Urinary bladder (tissue), 4 donors: ENCODE measurements around the gene KPTN. TPM values are rescaled to one million over a fixed set of nuclear protein-coding genes. Genes with fewer than 3 reads are reported as not detected.

Experiments
- DNase-seq: peaks from one replicate; pipeline ENCODE4 v3.0.0-alpha.2; 2015; ENCODE audit errors: extremely low spot score
- H3K27ac ChIP-seq: one replicate; pipeline ENCODE4 v1.5.1; 2013; ENCODE audit warnings: low read depth, mild to moderate bottlenecking, moderate library complexity
- H3K36me3 ChIP-seq: one replicate; pipeline ENCODE4 v1.6.1; 2013; ENCODE audit warnings: mild to moderate bottlenecking, moderate library complexity; ENCODE audit not compliant: insufficient read depth
- H3K4me1 ChIP-seq: one replicate; pipeline ENCODE4 v1.6.1; 2013; ENCODE audit warnings: mild to moderate bottlenecking, moderate library complexity; ENCODE audit not compliant: insufficient read depth
- H3K4me3 ChIP-seq: one replicate; pipeline ENCODE4 v1.5.1; 2013; ENCODE audit warnings: low read depth, low read length
- WGBS: extraction: QIAGEN DNeasy Blood & Tissue Kit; methylation state at CpG from one replicate; pipeline ENCODE4 v1.1.7; 2013; 5-methylcytosine and 5-hydroxymethylcytosine counted together
- polyA plus RNA-seq: library from polyadenylated mRNA; stranded (reverse); fragments of 200-250 nt; gene quantifications from one replicate; pipeline ENCODE4 v1.2.3, GENCODE V29; 2013
- total RNA-seq: library from RNA; depleted of rRNA; stranded (reverse); fragments of >200 nt; gene quantifications from one replicate; pipeline ENCODE4 v1.2.3, GENCODE V29; 2014
- donor health status: healthy with polysubstance abuse.
- donor health status: healthy.

Gene KPTN
- total and polyA plus RNA-seq, 2 donors = 3.0 to 10.2 TPM

DNA sequence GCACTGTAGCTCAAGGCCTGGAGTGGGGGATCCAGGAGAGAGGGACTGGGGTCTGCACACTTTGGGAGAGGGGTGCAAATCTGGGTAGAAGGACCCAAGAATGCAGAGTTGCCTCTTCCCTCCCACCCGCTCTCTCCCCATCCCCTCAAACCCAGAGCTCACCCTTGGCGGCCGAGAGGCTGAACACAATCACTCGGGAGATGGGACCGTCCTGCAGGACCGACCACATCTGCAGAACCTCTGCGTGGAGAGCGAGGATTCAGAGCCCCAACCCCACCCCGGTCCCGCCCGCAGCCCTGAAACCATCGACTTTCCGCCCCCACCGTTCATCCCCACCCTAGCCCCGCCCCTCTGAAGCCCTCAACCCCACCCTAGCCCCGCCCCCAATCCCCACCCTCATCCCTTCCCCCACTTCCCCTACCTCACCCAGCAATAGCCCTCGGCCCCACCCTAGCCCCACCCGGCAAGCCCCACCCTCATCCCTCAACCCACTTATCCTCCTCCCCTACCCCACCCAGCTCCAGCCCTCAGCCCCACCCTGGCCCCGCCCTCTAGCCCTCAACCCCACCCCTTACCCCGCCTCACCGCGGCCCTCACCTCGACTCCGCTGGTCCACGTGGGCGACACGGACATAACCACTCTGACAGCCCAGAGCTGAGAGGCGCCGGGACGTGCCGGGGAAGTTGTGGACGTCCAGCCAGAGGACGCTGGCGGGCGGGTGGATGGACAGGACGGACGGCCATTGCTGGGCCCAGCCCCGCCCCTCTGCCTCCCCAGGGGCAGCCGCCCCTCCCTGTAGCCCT lies 4.1 kb downstream of the KPTN start:
- Histone ChIP-seq H3K27ac (no peak overlapping the region), H3K4me3 (no peak overlapping the region), H3K36me3 (no peaks in the 10 kb centered on the region), H3K4me1 (no peaks in the 10 kb centered on the region)
- no peak for DNase-seq
- WGBS = 11% methylated on average over 39 of the region's 39 CpGs

DNA sequence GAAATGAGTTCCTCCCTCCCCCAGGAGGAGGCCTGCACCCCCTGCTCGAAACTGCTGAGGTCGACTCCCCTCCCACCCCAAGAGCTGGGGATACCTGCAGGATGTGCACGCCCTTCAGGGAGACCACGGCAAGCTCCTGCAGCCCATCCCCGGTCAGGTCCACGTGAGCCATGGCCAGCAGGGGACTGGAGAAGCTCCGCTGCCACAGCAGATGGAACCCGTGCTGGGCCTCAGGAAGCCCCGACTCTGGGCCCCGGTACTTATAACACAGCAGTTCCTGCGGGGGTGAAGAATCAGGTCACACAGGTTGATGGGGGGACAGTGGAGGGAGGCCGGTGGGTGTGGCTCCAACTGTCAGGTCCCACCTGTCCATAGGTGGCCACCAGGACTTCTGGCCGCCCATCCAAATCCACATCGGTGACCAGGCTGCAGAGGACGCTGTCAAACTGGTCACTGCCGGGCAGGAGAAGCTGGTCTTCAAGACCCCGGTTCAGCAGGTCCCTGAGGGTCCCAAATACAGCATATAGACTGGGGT lies 7.5 kb downstream of the KPTN start:
- 89% methylated on average over 17 of the region's 17 CpGs for WGBS
- Histone ChIP-seq H3K4me3 (no peak overlapping the region), H3K36me3 (no peaks in the 10 kb centered on the region)

DNA sequence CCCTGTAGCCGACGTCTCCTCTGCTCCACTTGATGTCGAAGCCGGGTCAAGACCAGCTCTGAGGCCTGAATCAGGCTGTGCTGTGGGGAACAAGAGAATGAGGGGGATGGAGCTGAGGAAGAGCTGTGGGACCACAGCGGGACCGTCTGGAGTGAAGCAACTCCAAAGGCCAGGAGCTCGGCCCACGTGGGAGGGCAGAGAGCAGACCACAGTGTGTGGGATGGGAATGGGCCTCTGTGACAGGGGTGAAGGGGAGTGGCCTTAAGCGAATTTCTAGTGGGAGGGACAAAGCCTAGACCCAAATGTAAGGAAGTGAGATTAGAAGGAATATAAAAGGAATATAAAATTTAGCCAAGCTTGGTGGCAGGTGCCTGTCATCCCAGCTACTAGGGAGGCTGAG lies 8.6 kb downstream of the KPTN start:
- no peak for DNase-seq
- Histone ChIP-seq H3K36me3 (no peaks in the 10 kb centered on the region), H3K4me3 (no peak overlapping the region), H3K27ac (no peak overlapping the region), H3K4me1 (no peaks in the 10 kb centered on the region)
- WGBS = 80% methylated on average over 9 of the region's 9 CpGs

More for the DNA sequence above, 7.5 kb downstream of the KPTN start:
- Histone ChIP-seq H3K4me1 (no peaks in the 10 kb centered on the region), H3K27ac (no peak overlapping the region)
- DNase-seq = no peak

DNA sequence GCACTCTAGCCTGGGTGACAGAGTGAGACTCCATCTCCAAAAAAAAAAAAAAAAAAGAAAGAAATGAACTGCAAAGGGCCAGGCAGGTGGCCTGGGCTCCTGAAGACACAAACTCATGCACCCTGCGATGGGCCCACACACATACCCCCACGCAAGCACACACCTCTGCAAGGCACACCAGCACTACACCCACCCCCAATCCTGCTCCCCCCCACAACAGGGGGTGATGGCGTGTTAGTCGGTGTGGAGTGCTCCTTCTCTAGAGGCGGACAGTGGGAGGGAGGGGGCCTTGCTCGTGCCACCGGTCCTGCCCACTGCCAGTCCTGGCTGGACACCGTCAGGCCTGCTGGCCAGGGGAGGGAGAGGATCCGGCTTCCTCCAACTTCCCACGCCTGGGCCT lies 10.7 kb downstream of the KPTN start:
- DNase-seq = no peak
- no peak overlapping the region for H3K27ac ChIP-seq
- WGBS = 69% methylated on average over 10 of the region's 10 CpGs
- no peak overlapping the region for H3K4me3 ChIP-seq
- H3K36me3 ChIP-seq = no peaks in the 10 kb centered on the region
- no peaks in the 10 kb centered on the region for H3K4me1 ChIP-seq

DNA sequence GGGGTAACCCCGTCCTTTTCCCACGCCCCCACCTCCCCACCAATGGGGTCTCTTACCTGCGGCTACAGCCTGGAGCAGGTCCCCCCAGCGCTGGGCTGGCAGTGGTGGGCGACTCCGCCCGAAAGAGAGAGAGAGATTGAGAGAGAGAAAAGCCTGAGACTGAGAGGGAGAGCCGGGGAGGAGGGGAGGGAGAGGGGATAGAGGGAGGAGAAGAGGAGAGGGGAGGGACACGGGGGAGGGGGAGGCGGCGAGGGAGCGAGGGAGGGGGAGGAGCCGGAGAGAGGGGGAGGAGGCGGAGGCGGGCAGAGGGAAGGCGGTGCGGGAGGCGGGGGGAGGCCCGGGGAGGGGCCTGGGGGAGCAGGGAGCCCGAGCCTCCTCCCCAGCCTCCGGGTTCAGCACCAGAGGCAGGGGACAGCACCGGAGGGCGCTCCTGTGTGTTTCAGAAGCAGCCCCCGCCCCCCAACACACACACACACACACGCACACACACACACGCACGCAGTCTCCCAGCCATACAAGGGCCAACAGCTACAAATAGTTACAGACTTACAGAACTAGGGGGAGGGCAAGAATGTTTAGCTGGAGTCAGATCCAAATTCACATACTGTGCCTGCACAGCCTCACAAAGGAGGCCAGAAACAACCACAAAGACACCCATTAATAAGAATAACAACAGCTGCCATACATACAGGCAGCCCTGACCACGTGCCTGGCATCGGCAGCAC lies 12.1 kb downstream of the KPTN start, which contains the start of gene SLC8A2:
TSS of gene SLC8A2 (minus strand) at position 161 of the 725 bp plus-strand sequence. CDS start 5,490 bp downstream, outside the sequence.
- WGBS = 3% methylated on average over 27 of the region's 29 CpGs
- Histone ChIP-seq H3K27ac (no peak within 1 kb of the TSS), H3K4me1 (no peaks in the 10 kb centered on the region), H3K36me3 (no peaks in the 10 kb centered on the region), H3K4me3 (no peak within 1 kb of the TSS)
- DNase-seq = peak; percentile 62

DNA sequence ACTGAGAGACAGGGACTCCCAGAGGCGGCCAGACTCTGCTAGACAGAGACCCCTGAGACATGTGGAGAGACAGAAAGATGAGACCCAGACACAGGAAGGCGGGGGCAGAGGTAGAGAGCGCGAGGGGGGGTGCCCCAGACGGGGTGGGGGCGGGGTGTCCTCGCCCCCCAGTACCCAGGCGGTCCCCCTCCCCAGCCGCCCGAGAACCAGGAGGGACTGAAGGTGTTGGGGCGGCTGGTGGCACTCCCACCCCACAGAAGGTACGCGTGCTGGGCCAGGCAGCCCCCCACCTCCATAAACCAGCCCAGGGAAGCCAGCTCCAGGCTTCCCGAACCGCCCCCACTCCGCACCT lies 12.7 kb downstream of the KPTN start:
- 2% methylated on average over 16 of the region's 16 CpGs for WGBS
- DNase-seq = no peak
- Histone ChIP-seq H3K36me3 (no peaks in the 10 kb centered on the region), H3K4me3 (no peak overlapping the region), H3K27ac (no peak overlapping the region), H3K4me1 (no peaks in the 10 kb centered on the region)

DNA sequence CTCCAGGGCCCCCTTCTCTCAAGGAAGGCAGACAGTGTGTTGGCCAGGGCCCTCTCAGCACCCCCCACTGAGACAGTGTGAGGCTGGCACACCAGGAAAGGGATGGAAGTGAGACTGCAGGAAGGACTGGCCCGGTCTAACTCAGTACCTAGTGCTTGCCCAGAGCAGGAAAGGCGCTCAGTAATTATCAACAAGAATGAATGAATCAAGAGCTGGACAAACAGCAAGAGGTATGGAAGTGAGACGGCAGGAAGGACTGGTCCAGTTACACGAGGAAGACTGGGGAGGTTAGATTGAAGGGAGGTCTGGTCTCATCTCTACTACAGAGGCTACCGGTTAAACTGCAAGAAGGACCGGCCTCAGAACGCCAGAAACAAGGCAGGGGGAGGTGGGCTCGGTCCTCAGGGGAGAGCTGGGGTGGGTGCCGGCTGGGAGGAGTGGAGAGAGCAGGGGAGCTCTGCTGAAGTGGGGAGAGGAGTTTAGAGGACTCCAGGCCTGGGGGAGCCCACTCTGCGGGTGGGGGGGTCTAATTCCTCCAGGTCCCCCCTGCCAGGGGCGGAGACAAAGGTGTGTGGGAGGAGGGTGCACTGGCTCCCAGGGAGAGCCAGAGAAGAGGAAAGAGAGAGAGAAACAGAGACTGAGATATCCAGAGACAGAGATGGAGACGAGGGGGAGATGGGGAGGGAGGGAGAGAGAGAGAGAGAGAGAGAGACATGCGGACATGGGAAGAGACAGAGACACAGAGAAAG lies 13.4 kb downstream of the KPTN start:
- no peaks in the 10 kb centered on the region for H3K36me3 ChIP-seq
- 26% methylated on average over 13 of the region's 13 CpGs for WGBS
- no peak overlapping the region for H3K4me3 ChIP-seq
- DNase-seq = no peak
- H3K27ac ChIP-seq = no peak overlapping the region
- H3K4me1 ChIP-seq = no peaks in the 10 kb centered on the region

DNA sequence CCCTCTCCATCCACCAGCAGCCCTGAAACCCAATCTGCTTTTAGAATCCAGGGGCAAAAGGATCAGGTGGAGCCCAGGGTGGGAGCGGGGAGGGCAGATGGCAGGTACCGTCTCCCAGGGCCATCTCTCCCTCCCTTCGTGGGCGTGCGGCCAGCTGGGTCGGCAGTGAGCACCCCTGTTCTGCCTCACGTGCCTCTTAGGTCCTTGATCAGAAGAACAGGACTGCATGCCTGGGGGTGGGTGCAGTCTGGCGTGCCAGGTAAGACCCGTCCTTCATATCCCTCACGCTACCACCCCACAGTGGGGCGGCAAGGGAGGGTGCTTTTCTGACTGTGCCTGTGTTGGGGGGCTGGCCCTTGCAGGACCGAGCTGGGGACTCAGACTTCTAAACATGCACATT lies 14.3 kb downstream of the KPTN start:
- DNase-seq = no peak
- Histone ChIP-seq H3K36me3 (no peaks in the 10 kb centered on the region), H3K4me1 (no peaks in the 10 kb centered on the region), H3K4me3 (no peak overlapping the region), H3K27ac (no peak overlapping the region)
- WGBS = 14% methylated on average over 12 of the region's 12 CpGs

DNA sequence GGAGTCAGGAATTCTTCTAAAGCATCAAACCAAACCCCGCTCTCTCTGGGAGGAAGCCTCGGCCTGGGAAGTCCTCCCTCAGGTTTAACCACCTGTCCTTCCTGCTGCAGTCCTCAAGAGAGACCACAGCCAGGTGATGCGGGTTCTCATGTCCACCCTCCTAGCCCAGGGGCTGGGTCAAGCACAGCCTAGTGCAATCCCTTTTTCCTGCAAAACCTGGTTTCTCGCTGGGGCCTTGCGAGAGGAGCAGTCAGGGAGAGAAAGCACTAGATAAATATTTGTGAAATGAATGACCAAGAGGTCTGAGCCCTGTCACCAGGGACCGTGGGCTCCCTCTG lies 14.7 kb downstream of the KPTN start:
- DNase-seq = no peak
- H3K4me3 ChIP-seq = no peak overlapping the region
- WGBS = 14% methylated on average over 6 of the region's 6 CpGs
- H3K4me1 ChIP-seq = no peaks in the 10 kb centered on the region
- H3K27ac ChIP-seq = no peak overlapping the region
- H3K36me3 ChIP-seq = no peaks in the 10 kb centered on the region

DNA sequence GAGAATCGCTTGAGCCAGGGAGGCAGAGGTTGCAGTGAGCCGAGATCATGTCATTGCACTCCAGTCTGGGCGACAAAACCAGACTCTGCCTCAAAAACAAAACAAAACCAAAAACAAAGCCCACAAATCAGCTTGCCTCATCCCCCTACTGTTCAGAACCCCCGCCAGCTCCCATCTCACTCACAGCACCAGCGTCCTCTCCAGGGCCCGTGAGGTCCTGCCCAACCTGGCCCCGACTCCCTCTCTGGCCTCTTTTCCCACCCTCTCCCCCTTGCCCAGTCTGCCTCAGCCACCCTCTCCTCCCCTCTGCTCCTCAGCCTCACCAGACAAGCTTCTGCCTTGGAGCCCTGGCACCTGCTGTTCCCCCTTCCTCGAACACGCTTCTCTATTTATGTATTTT lies 16.1 kb downstream of the KPTN start:
- Histone ChIP-seq H3K27ac (no peak overlapping the region), H3K36me3 (no peaks in the 10 kb centered on the region), H3K4me3 (no peak overlapping the region), H3K4me1 (no peaks in the 10 kb centered on the region)
- 47% methylated on average over 9 of the region's 9 CpGs for WGBS
- no peak for DNase-seq

DNA sequence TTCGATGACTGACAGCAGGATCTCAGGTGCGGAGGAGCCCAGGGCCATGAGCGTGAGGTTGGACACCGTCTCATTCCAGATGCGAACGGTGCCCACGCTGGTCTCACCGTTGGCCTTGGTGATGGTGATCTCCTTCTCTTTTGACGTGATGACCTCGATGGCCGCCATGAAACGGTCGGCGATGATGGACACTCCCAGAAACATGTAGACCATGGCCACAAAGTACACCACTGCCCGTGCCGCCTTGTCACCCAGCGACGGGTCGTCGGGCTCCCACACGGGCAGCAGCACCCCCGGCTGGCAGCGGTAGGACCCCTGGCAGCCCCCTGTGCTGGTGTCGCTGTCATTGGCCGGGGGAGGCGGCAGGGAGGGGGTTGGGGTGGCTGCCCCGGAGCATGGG lies 18.1 kb downstream of the KPTN start:
- DNase-seq = no peak
- no peak overlapping the region for H3K27ac ChIP-seq
- H3K4me1 ChIP-seq = no peaks in the 10 kb centered on the region
- H3K36me3 ChIP-seq = no peaks in the 10 kb centered on the region
- WGBS = 87% methylated on average over 27 of the region's 27 CpGs
- no peak overlapping the region for H3K4me3 ChIP-seq

DNA sequence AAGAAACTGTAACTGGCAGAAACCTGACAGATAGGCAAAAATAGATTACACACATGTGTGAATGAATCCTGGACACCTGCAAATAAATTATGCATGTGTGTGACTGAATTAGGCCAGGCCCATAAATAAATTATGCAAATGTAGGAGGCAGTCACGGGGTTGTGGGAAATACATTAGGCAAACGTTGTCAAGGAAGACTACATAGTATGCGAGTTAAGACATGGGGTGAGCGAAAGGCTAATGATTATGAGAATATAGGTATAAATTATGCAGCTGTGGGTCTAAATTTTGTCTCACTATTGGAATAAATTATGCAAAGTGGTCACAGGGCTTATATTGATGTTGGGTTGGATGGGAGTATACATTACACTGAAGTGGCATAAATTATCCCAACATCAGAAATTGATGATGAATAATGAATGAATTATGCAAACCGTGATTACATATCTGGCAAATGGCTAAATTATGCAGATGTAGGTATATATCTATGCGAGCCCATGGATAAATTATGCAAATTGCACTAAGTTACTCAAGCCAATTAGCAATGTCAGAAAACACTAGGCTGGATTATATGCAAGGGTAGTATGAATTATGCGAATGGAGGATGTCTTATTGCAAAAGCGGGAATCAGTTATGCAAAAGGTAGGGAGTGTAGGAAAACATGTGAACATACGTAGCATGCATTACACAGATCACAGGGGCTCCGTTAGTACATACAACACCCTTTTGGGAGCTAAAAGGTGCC lies 19.2 kb downstream of the KPTN start:
- Histone ChIP-seq H3K4me1 (no peaks in the 10 kb centered on the region), H3K27ac (no peak overlapping the region), H3K36me3 (no peaks in the 10 kb centered on the region), H3K4me3 (no peak overlapping the region)
- 71% methylated on average over 10 of the region's 10 CpGs for WGBS
- no peak for DNase-seq

DNA sequence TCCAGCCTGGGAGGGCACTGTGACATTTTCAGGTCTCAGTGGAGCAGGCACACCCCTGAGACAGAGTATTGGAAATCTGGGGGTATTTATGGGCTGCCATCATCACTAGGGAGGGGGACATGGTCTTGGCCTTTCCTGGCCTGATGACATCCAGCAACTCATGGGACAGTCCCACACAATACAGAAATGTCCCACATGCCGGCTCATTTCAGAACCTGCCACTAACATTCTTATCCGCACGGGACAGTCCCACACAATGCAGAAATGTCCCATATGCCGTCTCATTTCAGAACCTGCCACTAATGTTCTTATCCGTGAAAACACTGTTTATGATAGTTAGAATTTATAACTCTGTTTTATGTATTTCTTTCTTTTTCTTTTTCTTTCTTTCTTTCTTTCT lies 22.1 kb downstream of the KPTN start:
- no peak for DNase-seq
- Histone ChIP-seq H3K4me1 (no peaks in the 10 kb centered on the region), H3K36me3 (no peaks in the 10 kb centered on the region), H3K4me3 (no peak overlapping the region), H3K27ac (no peak overlapping the region)
- WGBS = 82% methylated on average over 5 of the region's 5 CpGs
